Measurements from ENCODE around the gene KRTAP10-8.

KRTAP10-8 gene

DNA sequence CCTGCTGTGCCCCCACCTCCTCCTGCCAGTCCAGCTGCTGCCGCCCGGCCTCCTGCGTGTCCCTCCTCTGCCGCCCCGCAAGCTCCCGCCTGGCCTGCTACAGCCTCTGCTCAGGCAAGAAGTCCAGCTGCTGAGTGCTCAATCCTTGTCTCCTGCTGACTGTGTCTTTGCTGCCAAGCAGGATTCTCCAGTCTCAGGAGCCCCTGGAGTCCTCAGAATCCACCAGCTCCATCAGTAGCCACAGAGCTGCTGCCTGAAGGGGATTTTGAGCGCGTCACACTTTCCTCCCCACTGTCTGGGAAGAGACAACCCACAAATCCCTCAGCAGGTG lies 35.3 kb downstream of the KRTAP10-8 start:
- Histone ChIP-seq H3K4me3 (ENCODE audit: severe bottlenecking) (no peak overlapping the region), H3K36me3 (ENCODE audit: low read depth) (no peaks in the 10 kb centered on the region), H3K27ac (ENCODE audit: poor library complexity, severe bottlenecking) (no peak overlapping the region), H3K9me3 (ENCODE audit: severe bottlenecking) (no peaks in the 10 kb centered on the region), H3K4me1 (ENCODE audit: insufficient read depth, poor library complexity, severe bottlenecking) (no peaks in the 10 kb centered on the region), H3K27me3 (ENCODE audit: insufficient read depth, poor library complexity, severe bottlenecking) (no peaks in the 10 kb centered on the region)
- TF ChIP-seq, protein P1, sequence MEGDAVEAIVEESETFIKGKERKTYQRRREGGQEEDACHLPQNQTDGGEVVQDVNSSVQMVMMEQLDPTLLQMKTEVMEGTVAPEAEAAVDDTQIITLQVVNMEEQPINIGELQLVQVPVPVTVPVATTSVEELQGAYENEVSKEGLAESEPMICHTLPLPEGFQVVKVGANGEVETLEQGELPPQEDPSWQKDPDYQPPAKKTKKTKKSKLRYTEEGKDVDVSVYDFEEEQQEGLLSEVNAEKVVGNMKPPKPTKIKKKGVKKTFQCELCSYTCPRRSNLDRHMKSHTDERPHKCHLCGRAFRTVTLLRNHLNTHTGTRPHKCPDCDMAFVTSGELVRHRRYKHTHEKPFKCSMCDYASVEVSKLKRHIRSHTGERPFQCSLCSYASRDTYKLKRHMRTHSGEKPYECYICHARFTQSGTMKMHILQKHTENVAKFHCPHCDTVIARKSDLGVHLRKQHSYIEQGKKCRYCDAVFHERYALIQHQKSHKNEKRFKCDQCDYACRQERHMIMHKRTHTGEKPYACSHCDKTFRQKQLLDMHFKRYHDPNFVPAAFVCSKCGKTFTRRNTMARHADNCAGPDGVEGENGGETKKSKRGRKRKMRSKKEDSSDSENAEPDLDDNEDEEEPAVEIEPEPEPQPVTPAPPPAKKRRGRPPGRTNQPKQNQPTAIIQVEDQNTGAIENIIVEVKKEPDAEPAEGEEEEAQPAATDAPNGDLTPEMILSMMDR (IDR thresholded peaks at IDR 0.05; ENCODE audit: poor library complexity, severe bottlenecking) = no peak
- DNase-seq (ENCODE audit: low spot score) (no peak), ATAC-seq (ENCODE audit: low read depth) (no peak)

DNA sequence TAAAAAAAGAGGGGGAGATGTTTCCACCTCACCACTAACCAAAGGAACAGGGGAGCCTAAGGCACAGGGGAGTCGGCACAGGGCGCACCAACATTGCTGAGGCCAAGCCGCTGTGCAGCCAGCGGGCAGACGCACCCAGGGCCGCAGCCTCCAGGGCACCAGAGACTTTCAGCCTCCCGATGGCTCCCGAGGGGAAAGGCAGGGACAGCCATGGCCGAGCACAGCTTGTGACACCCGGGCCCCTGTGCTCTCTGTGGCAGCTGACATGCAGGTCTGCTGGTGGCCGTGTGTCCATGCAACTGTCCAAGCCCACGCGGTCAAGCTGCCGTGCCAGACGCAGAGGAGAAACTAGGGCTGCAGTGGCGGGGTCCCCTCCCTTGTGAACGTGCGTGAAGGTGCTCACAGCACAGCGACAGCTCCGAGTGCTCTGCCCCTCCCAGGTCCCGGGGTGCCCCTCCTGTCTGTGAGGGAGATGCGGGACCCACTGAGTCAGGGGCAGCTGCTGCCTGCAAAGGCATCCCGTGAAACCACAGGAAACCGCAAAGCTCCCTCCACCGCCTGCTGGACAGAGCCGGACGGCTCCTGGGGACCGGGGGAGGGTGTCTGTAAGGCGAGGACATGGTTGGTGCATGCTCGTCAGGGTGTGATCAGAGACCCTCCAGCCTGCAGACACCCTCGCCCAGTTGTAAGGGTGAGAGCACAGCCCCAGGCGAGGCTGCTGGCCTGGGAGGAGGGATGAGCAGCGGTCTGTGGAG lies 36.9 kb downstream of the KRTAP10-8 start:
- no peaks in the 10 kb centered on the region for H3K27me3 ChIP-seq (ENCODE audit: insufficient read depth, poor library complexity, severe bottlenecking)
- H3K4me3 ChIP-seq (ENCODE audit: severe bottlenecking) = no peak overlapping the region
- ATAC-seq (ENCODE audit: low read depth) (no peak), DNase-seq (ENCODE audit: low spot score) (no peak)
- no peaks in the 10 kb centered on the region for H3K9me3 ChIP-seq (ENCODE audit: severe bottlenecking)
- TF ChIP-seq, protein P1 (IDR thresholded peaks at IDR 0.05; ENCODE audit: poor library complexity, severe bottlenecking) = no peak
- H3K36me3 ChIP-seq (ENCODE audit: low read depth) = no peaks in the 10 kb centered on the region
- H3K4me1 ChIP-seq (ENCODE audit: insufficient read depth, poor library complexity, severe bottlenecking) = no peaks in the 10 kb centered on the region
- H3K27ac ChIP-seq (ENCODE audit: poor library complexity, severe bottlenecking) = no peak overlapping the region

DNA sequence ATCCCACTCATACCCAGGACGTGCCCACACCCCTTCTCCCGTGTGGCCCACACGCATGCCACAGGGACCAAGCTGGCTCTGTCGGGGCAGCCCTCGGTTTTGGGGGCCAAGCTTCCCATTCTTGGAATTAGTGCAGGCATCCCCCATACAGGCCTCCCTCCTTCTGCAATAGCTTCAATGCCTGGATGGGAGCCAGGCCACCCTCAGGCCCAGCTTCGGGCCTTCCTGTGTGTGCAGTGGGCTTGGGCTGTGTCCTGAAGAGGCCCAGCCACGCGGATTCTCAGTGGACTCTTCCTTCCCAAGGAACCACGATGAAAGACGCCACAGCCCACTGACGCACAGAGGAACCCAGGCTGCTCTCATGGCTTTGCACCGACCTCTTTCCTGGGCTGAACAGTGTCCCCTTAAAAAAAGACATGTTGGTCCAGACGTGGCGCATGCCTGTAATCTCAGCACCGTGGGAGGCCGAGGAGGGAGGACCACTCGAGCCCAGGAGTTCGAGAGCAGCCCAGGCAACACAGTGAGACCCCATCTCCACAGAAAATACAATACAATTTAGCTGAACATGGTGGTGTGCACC lies 37.7 kb downstream of the KRTAP10-8 start:
- no peak overlapping the region for H3K4me3 ChIP-seq (ENCODE audit: severe bottlenecking)
- DNase-seq (ENCODE audit: low spot score) (no peak), ATAC-seq (ENCODE audit: low read depth) (no peak)
- TF ChIP-seq, protein P1 (IDR thresholded peaks at IDR 0.05; ENCODE audit: poor library complexity, severe bottlenecking) = no peak
- no peaks in the 10 kb centered on the region for H3K4me1 ChIP-seq (ENCODE audit: insufficient read depth, poor library complexity, severe bottlenecking)
- H3K27ac ChIP-seq (ENCODE audit: poor library complexity, severe bottlenecking) = no peak overlapping the region
- no peaks in the 10 kb centered on the region for H3K9me3 ChIP-seq (ENCODE audit: severe bottlenecking)
- H3K36me3 ChIP-seq (ENCODE audit: low read depth) = no peaks in the 10 kb centered on the region
- H3K27me3 ChIP-seq (ENCODE audit: insufficient read depth, poor library complexity, severe bottlenecking) = peaks cover 6% of the 10 kb centered on the region

- Histone ChIP-seq H3K27ac (ENCODE audit: poor library complexity, severe bottlenecking) (no peak overlapping the region), H3K36me3 (ENCODE audit: low read depth) (no peaks in the 10 kb centered on the region), H3K9me3 (ENCODE audit: severe bottlenecking) (no peaks in the 10 kb centered on the region), H3K27me3 (ENCODE audit: insufficient read depth, poor library complexity, severe bottlenecking) (peaks cover 6% of the 10 kb centered on the region), H3K4me3 (ENCODE audit: severe bottlenecking) (no peak overlapping the region), H3K4me1 (ENCODE audit: insufficient read depth, poor library complexity, severe bottlenecking) (no peaks in the 10 kb centered on the region)
- no peak for ATAC-seq (ENCODE audit: low read depth)
- no peak for DNase-seq (ENCODE audit: low spot score)
- TF ChIP-seq, protein P1 (IDR thresholded peaks at IDR 0.05; ENCODE audit: poor library complexity, severe bottlenecking) = no peak
Observed at GRCh38 chr21:44650265-44650972, 38.5 kb downstream of the KRTAP10-8 start.
